Measurements from ENCODE around the gene JMJD1C.

The JMJD1C gene

GRCh38 chr10:63391812-63392211 lies 74.0 kb downstream of the JMJD1C start:
- no peak overlapping the region for H3K27ac ChIP-seq
- no peaks in the 10 kb centered on the region for H3K27me3 ChIP-seq (ENCODE audit: control insufficient read depth, insufficient read depth, low read length)
- no peak overlapping the region for H3K4me3 ChIP-seq (ENCODE audit: low read depth, low read length)
- no peaks in the 10 kb centered on the region for H3K4me1 ChIP-seq
- no peak for TF ChIP-seq CTCF (IDR thresholded peaks at IDR 0.05)
- no peak overlapping the region for H2AFZ ChIP-seq
- peaks cover 64% of the 10 kb centered on the region for H3K79me2 ChIP-seq
- no peaks in the 10 kb centered on the region for H3K36me3 ChIP-seq (ENCODE audit: control insufficient read depth, insufficient read depth, low read length)
- no peak overlapping the region for H3K4me2 ChIP-seq (ENCODE audit: low read length)
- H3K9ac ChIP-seq, result no peak overlapping the region
- no peaks in the 10 kb centered on the region for H3K9me3 ChIP-seq (ENCODE audit: control insufficient read depth, low read length)

GRCh38 chr10:63390521-63390920 lies 75.3 kb downstream of the JMJD1C start:
- H2AFZ ChIP-seq, result no peak overlapping the region
- H3K27me3 ChIP-seq (ENCODE audit: control insufficient read depth, insufficient read depth, low read length), result no peaks in the 10 kb centered on the region
- TF ChIP-seq CTCF (IDR thresholded peaks at IDR 0.05), result no peak
- no peaks in the 10 kb centered on the region for H3K9me3 ChIP-seq (ENCODE audit: control insufficient read depth, low read length)
- H3K79me2 ChIP-seq, result peaks cover 73% of the 10 kb centered on the region
- H3K9ac ChIP-seq, result no peak overlapping the region
- H3K4me3 ChIP-seq (ENCODE audit: low read depth, low read length), result no peak overlapping the region
- H3K27ac ChIP-seq, result no peak overlapping the region
- peaks cover 4% of the 10 kb centered on the region for H3K4me1 ChIP-seq
- H3K4me2 ChIP-seq (ENCODE audit: low read length), result no peak overlapping the region
- H3K36me3 ChIP-seq (ENCODE audit: control insufficient read depth, insufficient read depth, low read length), result no peaks in the 10 kb centered on the region

- no peaks in the 10 kb centered on the region for H3K9me3 ChIP-seq (ENCODE audit: control insufficient read depth, low read length)
- H3K4me1 ChIP-seq, result peaks cover 4% of the 10 kb centered on the region
- no peak overlapping the region for H3K4me3 ChIP-seq (ENCODE audit: low read depth, low read length)
- H3K27ac ChIP-seq, result no peak overlapping the region
- H3K36me3 ChIP-seq (ENCODE audit: control insufficient read depth, insufficient read depth, low read length), result no peaks in the 10 kb centered on the region
- H3K79me2 ChIP-seq, result peaks cover 68% of the 10 kb centered on the region
- no peaks in the 10 kb centered on the region for H3K27me3 ChIP-seq (ENCODE audit: control insufficient read depth, insufficient read depth, low read length)
- H3K4me2 ChIP-seq (ENCODE audit: low read length), result no peak overlapping the region
- H2AFZ ChIP-seq, result no peak overlapping the region
- no peak overlapping the region for H3K9ac ChIP-seq
- TF ChIP-seq CTCF (IDR thresholded peaks at IDR 0.05), result no peak
These were observed 77.3 kb downstream of the JMJD1C start for GRCh38 chr10:63388421-63389031.

GRCh38 chr10:63385254-63385653 lies 80.5 kb downstream of the JMJD1C start:
- H3K79me2 ChIP-seq, result peaks cover 47% of the 10 kb centered on the region

More at GRCh38 chr10:63385254-63385653, 80.5 kb downstream of the JMJD1C start:
- Histone ChIP-seq H3K9me3 (ENCODE audit: control insufficient read depth, low read length) (no peaks in the 10 kb centered on the region), H3K27ac (no peak overlapping the region), H3K9ac (no peak overlapping the region), H3K4me1 (peaks cover 4% of the 10 kb centered on the region), H3K36me3 (ENCODE audit: control insufficient read depth, insufficient read depth, low read length) (no peaks in the 10 kb centered on the region), H3K4me3 (ENCODE audit: low read depth, low read length) (no peak overlapping the region), H2AFZ (no peak overlapping the region), H3K4me2 (ENCODE audit: low read length) (no peak overlapping the region), H3K27me3 (ENCODE audit: control insufficient read depth, insufficient read depth, low read length) (no peaks in the 10 kb centered on the region)
- TF ChIP-seq CTCF (IDR thresholded peaks at IDR 0.05), result no peak
